CD14-positive monocyte (primary cell): ENCODE measurements around the gene BAG3. TPM values are rescaled to one million over a fixed set of nuclear protein-coding genes. Genes with fewer than 3 reads are reported as not detected.

Source experiments
- DNase-seq, 3 donors: peaks; one replicate each; pipeline ENCODE4 v3.0.0-alpha.2; 2011 to 2022
- H2AFZ ChIP-seq: 2 replicates; pipeline ENCODE4 v1.6.0; 2012; ENCODE audit warnings: mild to moderate bottlenecking, low read depth, low read length, inconsistent platforms; ENCODE audit not compliant: insufficient read depth, poor library complexity, severe bottlenecking
- H3K27ac ChIP-seq, 2 donors: 1 replicate in 1 of 2; 2 replicates in 1 of 2; pipeline ENCODE4 v1.5.1; 2012 to 2013; ENCODE audit warnings: low read length in 2 of 2, control low read depth in 1 of 2, inconsistent platforms in 1 of 2, low read depth in 1 of 2, mild to moderate bottlenecking in 1 of 2
- H3K27me3 ChIP-seq, 2 donors: one replicate each; pipeline versions ENCODE4 v1.6.0 to v1.6.1; 2011 to 2013; ENCODE audit warnings: low read length in 2 of 2; ENCODE audit not compliant: control insufficient read depth in 2 of 2, insufficient read depth in 2 of 2
- H3K36me3 ChIP-seq, 2 donors: replicated peaks in 1 of 2; 1 replicate in 1 of 2; 2 replicates in 1 of 2; pipeline versions ENCODE4 v1.5.1 to v1.6.1; 2012 to 2013; ENCODE audit warnings: low read length in 2 of 2, control low read depth in 1 of 2, inconsistent platforms in 1 of 2, mild to moderate bottlenecking in 1 of 2; ENCODE audit not compliant: insufficient read depth in 2 of 2, control insufficient read depth in 1 of 2
- H3K4me1 ChIP-seq, 2 donors: 1 replicate in 1 of 2; 2 replicates in 1 of 2; pipeline versions ENCODE4 v1.5.1 to v1.6.1; 2012 to 2013; ENCODE audit warnings: low read length in 2 of 2, control low read depth in 1 of 2, inconsistent platforms in 1 of 2, mild to moderate bottlenecking in 1 of 2, moderate library complexity in 1 of 2; ENCODE audit not compliant: insufficient read depth in 2 of 2, control insufficient read depth in 1 of 2
- H3K4me2 ChIP-seq: replicated peaks from 2 replicates; pipeline ENCODE3; 2012; ENCODE audit warnings: low read length, moderate library complexity, mild to moderate bottlenecking; ENCODE audit not compliant: poor library complexity, severe bottlenecking; ENCODE audit errors: extremely low read depth
- H3K4me3 ChIP-seq, 3 experiments: fragments of 200-600 bp in 1 of 3; sonication (generic) in 1 of 3; replicated peaks in 1 of 3; 1 replicate in 2 of 3; 2 replicates in 1 of 3; pipeline ENCODE4 v1.5.1; 2011 to 2013; ENCODE audit warnings: low read length in 3 of 3, mild to moderate bottlenecking in 3 of 3, control low read depth in 2 of 3, low read depth in 2 of 3, inconsistent platforms in 1 of 3, moderate library complexity in 1 of 3
- H3K79me2 ChIP-seq: 2 replicates; pipeline ENCODE4 v1.6.0; 2012; ENCODE audit warnings: mild to moderate bottlenecking, control low read depth, inconsistent platforms, low read length, moderate library complexity; ENCODE audit not compliant: insufficient read depth
- H3K9ac ChIP-seq: 2 replicates; pipeline ENCODE4 v1.6.0; 2017; ENCODE audit warnings: low read length, mild to moderate bottlenecking; ENCODE audit not compliant: insufficient read depth, poor library complexity, severe bottlenecking
- H3K9me3 ChIP-seq, 2 donors: replicated peaks in 1 of 2; 1 replicate in 1 of 2; 2 replicates in 1 of 2; pipeline versions ENCODE4 v1.5.1 to v1.6.1; 2012 to 2013; ENCODE audit warnings: low read length in 2 of 2, control low read depth in 1 of 2; ENCODE audit not compliant: control insufficient read depth in 1 of 2, insufficient read depth in 1 of 2
- H4K20me1 ChIP-seq: 2 replicates; pipeline ENCODE4 v1.6.0; 2012; ENCODE audit warnings: mild to moderate bottlenecking, low read length, control low read depth, moderate library complexity; ENCODE audit not compliant: insufficient read depth
- H3K27ac Mint-ChIP-seq, 7 donors: one replicate each; pipeline ENCODE4 v1.8.0; 2020; ENCODE audit warnings: mild to moderate bottlenecking in 7 of 7, mixed read lengths in 7 of 7, moderate library complexity in 6 of 7, inconsistent platforms in 2 of 7
- H3K27me3 Mint-ChIP-seq, 3 donors: one replicate each; pipeline ENCODE4 v1.8.0; 2021 to 2022; ENCODE audit warnings: low read depth in 3 of 3, mild to moderate bottlenecking in 3 of 3, mixed read lengths in 3 of 3, moderate library complexity in 3 of 3, inconsistent platforms in 1 of 3
- H3K36me3 Mint-ChIP-seq, 2 donors: one replicate each; pipeline ENCODE4 v1.8.0; 2020; ENCODE audit warnings: mixed read lengths in 2 of 2, inconsistent platforms in 1 of 2, mild to moderate bottlenecking in 1 of 2
- H3K4me1 Mint-ChIP-seq: one replicate; pipeline ENCODE4 v1.8.0; 2020; ENCODE audit warnings: mild to moderate bottlenecking, mixed read lengths
- H3K4me3 Mint-ChIP-seq, 2 donors: one replicate each; pipeline ENCODE4 v1.8.0; 2020; ENCODE audit warnings: mild to moderate bottlenecking in 2 of 2, mixed read lengths in 2 of 2, moderate library complexity in 1 of 2
- H3K9me3 Mint-ChIP-seq, 7 donors: one replicate each; pipeline ENCODE4 v1.8.0; 2020 to 2022; ENCODE audit warnings: mixed read lengths in 7 of 7, mild to moderate bottlenecking in 6 of 7, moderate library complexity in 6 of 7, inconsistent platforms in 2 of 7
- CTCF ChIP-seq: fragments of 200-600 bp; IDR thresholded peaks from one replicate; pipeline ENCODE4 v1.8.0; 2022; ENCODE audit warnings: antibody characterized with exemption, mild to moderate bottlenecking
- WGBS: methylation state at CpG from one replicate; pipeline ENCODE4 v1.1.5; 2013; ENCODE audit warnings: missing lambda C conversion rate; ENCODE audit not compliant: insufficient coverage; 5-methylcytosine and 5-hydroxymethylcytosine counted together
- intact Hi-C, 2 donors: fragments of 100-400 bp; cut with micrococcal nuclease; formaldehyde crosslinking; loops; one replicate each; pipeline versions ENCODE4 v1.15.0 to v1.15.1; 2023
- polyA plus RNA-seq, 3 donors: library from polyadenylated mRNA; depleted of rRNA in 1 of 3; unstranded in 2 of 3; stranded (reverse) in 1 of 3; fragments of 300-500 nt in 2 of 3; fragments of >200 nt in 1 of 3; fragmentation: Illumina TruSeq in 2 of 3; gene quantifications; 1 replicate in 2 of 3; 2 replicates in 1 of 3; pipeline ENCODE4 v1.2.3, GENCODE V29; 2012 to 2021

BAG3 gene
- polyA plus RNA-seq, 3 donors: 1.0 to 10.2 (median 2.8) TPM

- TF ChIP-seq CTCF: no peak
- Histone ChIP-seq H2AFZ (no peak overlapping the region), H3K36me3 (no peaks in the 10 kb centered on the region), H3K4me3 (no peak overlapping the region), H3K4me1 (no peaks in the 10 kb centered on the region), H3K9me3 (peaks cover 14 to 28% of the 10 kb centered on the region in 2 donors), H3K4me2 (no peak overlapping the region), H3K79me2 (no peaks in the 10 kb centered on the region), H3K27me3 (no peaks in the 10 kb centered on the region), H4K20me1 (no peaks in the 10 kb centered on the region), H3K27ac (no peak overlapping the region), H3K9ac (no peak overlapping the region)
- intact Hi-C loops: loop anchor here in 1 of 2 donors (5.0 kb wide), 1 partner anchor 35 kb away; no protein-coding TSS in a partner anchor
- no peaks in the 10 kb centered on the region for H3K36me3 Mint-ChIP-seq
- H3K9me3 Mint-ChIP-seq: peaks cover 12 to 36% (median 26%) of the 10 kb centered on the region in 7 donors
- H3K27ac Mint-ChIP-seq: no peak overlapping the region
- no peak for DNase-seq
- peaks cover 3% of the 10 kb centered on the region for H3K4me1 Mint-ChIP-seq
- WGBS: no CpG with 5 or more reads among the region's 2 CpGs
- no peak overlapping the region for H3K4me3 Mint-ChIP-seq
- H3K27me3 Mint-ChIP-seq: no peaks in the 10 kb centered on the region
Measured at GRCh38 chr10:119642556-119643111, 8.5 kb upstream of the BAG3 start.

- H3K27ac Mint-ChIP-seq: no peak overlapping the region
Measured at GRCh38 chr10:119643306-119644204, 7.6 kb upstream of the BAG3 start.

More at GRCh38 chr10:119643306-119644204, 7.6 kb upstream of the BAG3 start:
- Histone ChIP-seq H2AFZ (no peak overlapping the region), H3K9me3 (peaks cover 14 to 28% of the 10 kb centered on the region in 2 donors), H3K36me3 (no peaks in the 10 kb centered on the region), H3K4me3 (no peak overlapping the region), H3K4me2 (no peak overlapping the region), H3K9ac (no peak overlapping the region), H3K27me3 (no peaks in the 10 kb centered on the region), H3K27ac (no peak overlapping the region), H3K79me2 (no peaks in the 10 kb centered on the region), H3K4me1 (no peaks in the 10 kb centered on the region), H4K20me1 (no peaks in the 10 kb centered on the region)
- intact Hi-C loops: loop anchor here in 1 of 2 donors (5.0 kb wide), 1 partner anchor 36 kb away; no protein-coding TSS in a partner anchor
- Mint-ChIP-seq H3K9me3 (peaks cover 12 to 36% (median 26%) of the 10 kb centered on the region in 7 donors), H3K4me3 (no peak overlapping the region), H3K36me3 (no peaks in the 10 kb centered on the region), H3K4me1 (peaks cover 3% of the 10 kb centered on the region), H3K27me3 (no peaks in the 10 kb centered on the region)
- no peak for TF ChIP-seq CTCF
- 98% methylated on average over 6 of the region's 15 CpGs for whole genome bisulfite sequencing
- DNase-seq: no peak
